Suprapubic skin (tissue), 3 donors: ENCODE measurements around the gene LCE1C.

Experiments
- CTCF ChIP-seq, 2 donors: fragments of 200-600 bp in 1 of 2; fragments of 450-650 bp in 1 of 2; sonication (generic) in 1 of 2; IDR thresholded peaks; one replicate each; pipeline ENCODE4 v1.5.1; 2016 to 2019; ENCODE audit warnings: antibody characterized with exemption in 2 of 2, mild to moderate bottlenecking in 1 of 2, moderate library complexity in 1 of 2
- POLR2AphosphoS5 ChIP-seq, 3 donors: sonication (generic); formaldehyde crosslinking; IDR thresholded peaks; one replicate each; pipeline ENCODE4 v1.6.1; 2017; ENCODE audit warnings: antibody characterized with exemption in 3 of 3

- TF ChIP-seq POLR2AphosphoS5 (IDR thresholded peaks at IDR 0.05) (no peak), CTCF (IDR thresholded peaks at IDR 0.05) (no peak)
Measured at GRCh38 chr1:152757747-152758146, 48.7 kb downstream of the LCE1C start, which contains the start of gene KPRP.
